ENCODE measurements around the gene CDKN2AIPNL.

CDKN2AIPNL gene

GRCh38 chr5:134432677-134433359, 21.1 kb upstream of the CDKN2AIPNL start:
- no peak overlapping the region for H3K27ac ChIP-seq (ENCODE audit: extremely low read depth, low read depth, low read length)
- TF ChIP-seq ZNF843 (tag by site-specific recombination; IDR thresholded peaks at IDR 0.05) (no peak), ZNF132 (tag by site-specific recombination; IDR thresholded peaks at IDR 0.05; ENCODE audit: borderline replicate concordance) (no peak), ZNF341 (tag by site-specific recombination; IDR thresholded peaks at IDR 0.05; ENCODE audit: low read depth) (peak; percentile 74), EGR2 (tag by site-specific recombination; IDR thresholded peaks at IDR 0.05; ENCODE audit: low read depth) (0 out of 2 replicates have a peak, but pooled peaks have one; percentile 7)
- no peaks in the 10 kb centered on the region for H3K9me3 ChIP-seq (ENCODE audit: control insufficient read depth, insufficient read depth, low read depth, low read length)
- H3K4me1 ChIP-seq (ENCODE audit: control insufficient read depth, insufficient read depth, low read length): no peaks in the 10 kb centered on the region
- no peak overlapping the region for H3K4me3 ChIP-seq (ENCODE audit: low read depth, low read length)
- H3K36me3 ChIP-seq (ENCODE audit: control insufficient read depth in 2 of 2, insufficient read depth in 1 of 2, low read length in 2 of 2): no peaks in the 10 kb centered on the region
- ChIA-PET CTCF (interaction anchor here (0.6 to 0.7 kb wide), 2 partner anchors 16 to 227 kb away, joined by 3 to 4 read pairs; no protein-coding TSS in a partner anchor), POLR2A (no interaction called here)

GRCh38 chr5:134432174-134432573, 20.5 kb upstream of the CDKN2AIPNL start:
- TF ChIP-seq ZNF510 (tag by site-specific recombination; IDR thresholded peaks at IDR 0.05; ENCODE audit: insufficient replicate concordance) (no peak), IKZF3 (tag by site-specific recombination; IDR thresholded peaks at IDR 0.05) (no peak), ZNF596 (tag by site-specific recombination; IDR thresholded peaks at IDR 0.05) (no peak), YY2 (tag by site-specific recombination; IDR thresholded peaks at IDR 0.05) (no peak), ZNF76 (tag by site-specific recombination; IDR thresholded peaks at IDR 0.05; ENCODE audit: borderline replicate concordance, low read depth) (no peak), SALL2 (tag by site-specific recombination; IDR thresholded peaks at IDR 0.05; ENCODE audit: borderline replicate concordance) (no peak), ZXDB (tag by site-specific recombination; IDR thresholded peaks at IDR 0.05) (no peak), ZNF19 (tag by site-specific recombination; IDR thresholded peaks at IDR 0.05; ENCODE audit: low read depth) (no peak), PRDM10 (tag by site-specific recombination; IDR thresholded peaks at IDR 0.05) (no peak), ZNF610 (tag by site-specific recombination; IDR thresholded peaks at IDR 0.05; ENCODE audit: borderline replicate concordance) (no peak), ZNF777 (tag by site-specific recombination; IDR thresholded peaks at IDR 0.05; ENCODE audit: borderline replicate concordance) (no peak), ZBTB26 (tag by site-specific recombination; optimal IDR thresholded peaks at IDR 0.05) (no peak), ZNF514 (tag by site-specific recombination; IDR thresholded peaks at IDR 0.05) (no peak), ZNF624 (tag by site-specific recombination; IDR thresholded peaks at IDR 0.05) (no peak), ZNF776 (tag by site-specific recombination; IDR thresholded peaks at IDR 0.05; ENCODE audit: borderline replicate concordance) (no peak)
- TF ChIP-seq, protein P1, sequence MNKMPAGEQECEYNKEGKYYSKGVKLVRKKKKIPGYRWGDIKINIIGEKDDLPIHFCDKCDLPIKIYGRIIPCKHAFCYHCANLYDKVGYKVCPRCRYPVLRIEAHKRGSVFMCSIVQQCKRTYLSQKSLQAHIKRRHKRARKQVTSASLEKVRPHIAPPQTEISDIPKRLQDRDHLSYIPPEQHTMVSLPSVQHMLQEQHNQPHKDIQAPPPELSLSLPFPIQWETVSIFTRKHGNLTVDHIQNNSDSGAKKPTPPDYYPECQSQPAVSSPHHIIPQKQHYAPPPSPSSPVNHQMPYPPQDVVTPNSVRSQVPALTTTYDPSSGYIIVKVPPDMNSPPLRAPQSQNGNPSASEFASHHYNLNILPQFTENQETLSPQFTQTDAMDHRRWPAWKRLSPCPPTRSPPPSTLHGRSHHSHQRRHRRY (tag by site-specific recombination; IDR thresholded peaks at IDR 0.05): no peak
- TF ChIP-seq, protein P2, sequence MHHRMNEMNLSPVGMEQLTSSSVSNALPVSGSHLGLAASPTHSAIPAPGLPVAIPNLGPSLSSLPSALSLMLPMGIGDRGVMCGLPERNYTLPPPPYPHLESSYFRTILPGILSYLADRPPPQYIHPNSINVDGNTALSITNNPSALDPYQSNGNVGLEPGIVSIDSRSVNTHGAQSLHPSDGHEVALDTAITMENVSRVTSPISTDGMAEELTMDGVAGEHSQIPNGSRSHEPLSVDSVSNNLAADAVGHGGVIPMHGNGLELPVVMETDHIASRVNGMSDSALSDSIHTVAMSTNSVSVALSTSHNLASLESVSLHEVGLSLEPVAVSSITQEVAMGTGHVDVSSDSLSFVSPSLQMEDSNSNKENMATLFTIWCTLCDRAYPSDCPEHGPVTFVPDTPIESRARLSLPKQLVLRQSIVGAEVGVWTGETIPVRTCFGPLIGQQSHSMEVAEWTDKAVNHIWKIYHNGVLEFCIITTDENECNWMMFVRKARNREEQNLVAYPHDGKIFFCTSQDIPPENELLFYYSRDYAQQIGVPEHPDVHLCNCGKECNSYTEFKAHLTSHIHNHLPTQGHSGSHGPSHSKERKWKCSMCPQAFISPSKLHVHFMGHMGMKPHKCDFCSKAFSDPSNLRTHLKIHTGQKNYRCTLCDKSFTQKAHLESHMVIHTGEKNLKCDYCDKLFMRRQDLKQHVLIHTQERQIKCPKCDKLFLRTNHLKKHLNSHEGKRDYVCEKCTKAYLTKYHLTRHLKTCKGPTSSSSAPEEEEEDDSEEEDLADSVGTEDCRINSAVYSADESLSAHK (tag by site-specific recombination; IDR thresholded peaks at IDR 0.05): no peak
- Histone ChIP-seq H3K4me3 (ENCODE audit: low read depth, low read length) (no peak overlapping the region), H3K36me3 (ENCODE audit: control insufficient read depth in 2 of 2, insufficient read depth in 1 of 2, low read length in 2 of 2) (no peaks in the 10 kb centered on the region), H3K9me3 (ENCODE audit: control insufficient read depth, insufficient read depth, low read depth, low read length) (no peaks in the 10 kb centered on the region), H3K27ac (ENCODE audit: extremely low read depth, low read depth, low read length) (no peak overlapping the region), H3K4me1 (ENCODE audit: control insufficient read depth, insufficient read depth, low read length) (no peaks in the 10 kb centered on the region)
- POLR2A ChIA-PET: no interaction called here
- CTCF ChIA-PET: interaction anchor here (0.6 to 0.7 kb wide), 2 partner anchors 15 to 226 kb away, joined by 3 to 4 read pairs; no protein-coding TSS in a partner anchor

Measured in HEK293 (cell line).